HG03342 (cell line): ENCODE results near the gene YY1.
"Not testable (repeated sequence)": the region's sequence is repeated elsewhere in the genome, so short reads cannot be mapped to it uniquely, and the experiment has no call there.

ENCODE experiments used
- ATAC-seq: cut with Tn5 transposase; IDR thresholded peaks from one replicate; pipeline ENCODE4 v1.9.1; 2021; ENCODE audit warnings: mild to moderate bottlenecking, moderate library complexity; ENCODE audit not compliant: unreplicated experiment

Gene YY1

GRCh38 chr14:100312110-100312876 lies 73.3 kb downstream of the YY1 start:
- ATAC-seq = not testable (repeated sequence)

DNA sequence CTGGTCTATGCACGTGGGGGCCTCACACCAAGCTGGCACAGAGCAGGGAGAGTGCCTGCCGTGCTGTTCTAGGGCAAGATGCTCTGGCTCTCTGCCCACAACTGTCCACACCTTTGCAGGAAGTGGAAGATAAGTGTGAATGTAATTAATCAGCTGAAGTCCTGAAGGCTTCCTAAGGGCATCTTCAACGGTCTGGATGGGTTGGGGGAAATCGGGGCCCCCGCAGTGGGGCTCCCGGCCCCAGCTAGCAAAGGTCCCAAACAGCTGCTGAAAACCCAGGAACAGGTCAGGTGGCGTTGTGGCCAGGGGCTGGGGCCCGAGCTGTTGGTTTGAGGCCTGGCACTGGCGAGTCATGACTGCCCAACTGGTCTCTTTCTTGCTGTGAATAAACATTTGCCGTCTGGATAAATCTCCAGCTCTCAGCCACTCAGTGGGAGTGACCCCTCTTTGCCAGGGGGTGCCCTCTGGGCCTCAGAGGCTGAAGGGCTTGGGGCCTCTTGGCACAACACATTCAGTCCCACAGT lies 74.0 kb downstream of the YY1 start:
- ATAC-seq = no peak

GRCh38 chr14:100313464-100314230 lies 74.7 kb downstream of the YY1 start:
- no peak for ATAC-seq

- no peak for ATAC-seq
Observed at GRCh38 chr14:100314724-100315123, 75.8 kb downstream of the YY1 start.

DNA sequence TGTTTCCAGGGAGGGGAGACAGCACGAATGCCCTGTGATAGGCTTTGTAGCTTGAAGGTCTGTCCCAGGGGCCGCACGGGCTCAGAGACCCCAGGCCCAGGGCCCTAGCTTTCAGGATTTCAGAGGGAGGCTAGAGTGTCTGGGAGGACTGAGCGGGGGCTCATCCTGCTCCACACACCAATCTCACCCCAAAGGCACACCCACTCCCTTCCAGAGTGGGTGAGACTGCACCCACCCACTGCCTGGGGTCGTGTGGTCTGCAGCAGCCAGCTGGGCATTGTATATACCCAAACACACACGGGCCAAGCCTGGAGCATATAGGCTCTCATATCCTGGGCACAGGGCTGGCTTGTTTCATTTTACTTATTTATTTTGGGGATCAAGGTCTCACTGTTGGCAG lies 78.4 kb downstream of the YY1 start:
- no peak for ATAC-seq

GRCh38 chr14:100317912-100318808 lies 79.2 kb downstream of the YY1 start:
- ATAC-seq = peak; percentile 86

- ATAC-seq = no peak
Observed at GRCh38 chr14:100320157-100320856, 81.4 kb downstream of the YY1 start.

DNA sequence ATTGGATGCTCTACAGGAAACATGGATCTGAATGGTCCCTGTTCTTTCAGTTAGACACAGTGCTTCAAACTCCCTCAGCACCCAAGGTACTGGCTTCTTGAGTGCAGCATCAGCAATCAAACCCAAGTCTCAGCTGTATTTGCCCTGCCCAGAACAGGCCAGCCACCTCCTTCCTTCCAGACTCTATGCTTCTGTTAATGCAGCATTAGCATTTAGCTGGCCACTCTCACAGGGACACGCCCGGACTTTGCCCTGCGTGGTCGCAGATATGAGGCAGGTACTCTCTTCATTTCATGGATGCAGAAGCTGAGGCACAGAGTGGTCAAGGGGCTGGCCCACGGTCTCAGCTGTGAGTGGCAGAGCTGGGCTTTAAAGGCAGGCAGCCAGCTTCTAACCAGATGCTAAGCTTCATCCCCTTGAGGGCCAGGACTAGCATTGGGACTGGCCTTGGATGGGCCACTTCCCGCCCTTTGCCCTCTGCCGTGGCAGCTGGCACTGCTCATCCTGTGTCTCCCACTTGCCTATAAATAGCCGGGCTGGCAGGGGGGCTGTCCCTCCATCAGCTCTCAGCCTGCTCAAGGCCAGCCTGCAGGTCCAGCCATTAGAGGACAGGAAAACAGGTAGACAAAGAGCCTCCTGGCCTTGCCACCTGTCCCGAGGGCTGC lies 82.7 kb downstream of the YY1 start:
- ATAC-seq = no peak

GRCh38 chr14:100322138-100322957 lies 83.4 kb downstream of the YY1 start:
- ATAC-seq = no peak

DNA sequence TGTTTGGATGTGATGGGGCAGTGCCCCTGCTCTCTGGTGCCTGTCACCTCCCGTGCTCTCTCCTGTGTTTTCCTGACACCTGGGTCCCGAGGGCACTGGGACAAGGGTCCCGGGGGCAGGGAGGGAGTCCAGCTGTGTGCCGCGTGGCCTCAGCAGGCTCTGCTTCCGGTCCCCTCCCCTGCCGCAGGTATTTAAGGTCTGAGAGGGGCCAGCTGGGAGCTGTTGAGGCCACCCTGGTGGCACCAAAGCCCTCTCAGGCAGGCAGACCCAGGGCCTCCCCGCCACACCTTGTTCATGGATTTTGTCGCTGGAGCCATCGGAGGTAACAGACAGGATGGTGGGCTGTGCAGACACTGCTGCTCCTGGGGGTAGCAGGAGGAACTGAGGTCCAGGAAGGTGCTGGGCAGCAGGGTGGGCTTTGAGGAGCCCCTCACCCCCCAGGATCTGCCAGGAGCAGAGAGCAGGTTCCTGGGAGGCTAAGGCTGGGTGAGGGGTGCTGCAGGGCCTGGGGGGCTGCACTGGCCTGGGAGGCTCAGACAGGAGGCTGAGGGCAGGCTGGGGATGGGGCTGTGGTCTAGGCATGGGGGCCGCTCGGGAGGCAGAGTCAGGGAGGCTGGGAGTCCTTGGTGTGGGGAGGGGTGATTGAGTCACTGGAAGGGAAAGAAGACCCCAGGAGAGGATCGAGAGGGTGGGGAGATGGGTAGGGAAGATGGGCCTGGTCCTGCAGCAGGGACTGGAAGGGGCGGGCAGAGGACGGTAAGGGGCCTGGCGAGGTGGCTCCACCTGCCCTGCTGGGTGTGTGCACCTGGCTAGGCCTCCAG lies 84.4 kb downstream of the YY1 start, which contains the start of gene SLC25A47:
Gene SLC25A47 (plus strand): TSS at position 219 of the 821 bp plus-strand sequence. CDS start 76 bp downstream, at position 295.
- no peak for ATAC-seq

GRCh38 chr14:100323942-100324307 lies 85.0 kb downstream of the YY1 start:
- no peak for ATAC-seq

GRCh38 chr14:100325231-100325632 lies 86.3 kb downstream of the YY1 start:
- no peak for ATAC-seq

GRCh38 chr14:100325958-100326357 lies 87.0 kb downstream of the YY1 start:
- ATAC-seq = no peak

DNA sequence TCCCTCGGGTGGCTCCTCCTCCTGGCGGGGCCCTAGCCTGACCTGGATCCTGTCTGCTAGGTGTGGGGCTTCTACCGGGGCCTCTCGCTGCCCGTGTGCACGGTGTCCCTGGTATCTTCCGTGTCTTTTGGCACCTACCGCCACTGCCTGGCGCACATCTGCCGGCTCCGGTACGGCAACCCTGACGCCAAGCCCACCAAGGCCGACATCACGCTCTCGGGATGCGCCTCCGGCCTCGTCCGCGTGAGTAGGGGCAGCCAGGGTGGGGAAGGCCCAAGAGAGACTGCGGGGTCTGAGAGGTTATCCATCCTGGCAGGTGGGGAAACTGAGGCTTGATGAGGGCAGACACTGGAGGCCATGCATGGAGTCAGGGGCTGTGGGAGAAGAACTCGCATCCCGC lies 88.2 kb downstream of the YY1 start:
- ATAC-seq = no peak

DNA sequence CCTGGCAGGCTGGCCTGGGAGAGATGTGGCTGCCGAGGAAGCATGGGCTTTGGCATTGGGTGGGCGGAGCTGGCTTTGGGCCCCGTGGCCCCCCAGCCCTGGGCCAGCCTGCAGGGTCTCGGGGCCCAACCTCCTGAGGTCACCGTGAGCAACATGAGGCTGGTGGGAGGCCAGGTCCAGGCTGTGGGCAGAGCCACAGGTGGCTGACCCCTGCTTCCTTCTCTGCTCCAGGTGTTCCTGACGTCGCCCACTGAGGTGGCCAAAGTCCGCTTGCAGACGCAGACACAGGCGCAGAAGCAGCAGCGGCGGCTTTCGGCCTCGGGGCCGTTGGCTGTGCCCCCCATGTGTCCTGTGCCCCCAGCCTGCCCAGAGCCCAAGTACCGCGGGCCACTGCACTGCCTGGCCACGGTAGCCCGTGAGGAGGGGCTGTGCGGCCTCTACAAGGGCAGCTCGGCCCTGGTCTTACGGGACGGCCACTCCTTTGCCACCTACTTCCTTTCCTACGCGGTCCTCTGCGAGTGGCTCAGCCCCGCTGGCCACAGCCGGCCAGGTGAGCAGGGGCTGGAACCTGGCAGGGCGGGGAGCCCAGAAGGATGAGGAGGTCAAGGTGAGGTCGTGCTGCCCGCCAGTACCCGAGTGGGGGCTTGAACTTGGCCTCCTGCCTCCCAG lies 89.7 kb downstream of the YY1 start:
- no peak for ATAC-seq

- ATAC-seq = no peak
Observed at GRCh38 chr14:100329233-100330006, 90.5 kb downstream of the YY1 start.

GRCh38 chr14:100330007-100330344 lies 91.0 kb downstream of the YY1 start:
- no peak for ATAC-seq
